Gastrocnemius medialis (tissue), 4 donors: ENCODE data around the gene PLCL1. TPM values are rescaled to one million over a fixed set of nuclear protein-coding genes. Genes with fewer than 3 reads are reported as not detected.

Experiments used
- ATAC-seq, 2 donors: fragments of 150-250 bp; one replicate each; pipeline ENCODE4 v1.9.1; 2016
- DNase-seq, 2 donors: peaks; one replicate each; pipeline ENCODE4 v3.0.0-alpha.2; 2019
- H3K27ac ChIP-seq, 4 donors: fragments of 200-600 bp; sonication (generic); 1 replicate in 1 of 4; 2 replicates in 3 of 4; pipeline ENCODE4 v1.5.1; 2016 to 2018; ENCODE audit warnings: mild to moderate bottlenecking in 2 of 4, moderate library complexity in 1 of 4
- H3K27me3 ChIP-seq, 3 donors: fragments of 200-600 bp; sonication (generic) in 2 of 3; 1 replicate in 1 of 3; 2 replicates in 2 of 3; pipeline versions ENCODE4 v1.5.1 to v1.6.0; 2016 to 2019; ENCODE audit warnings: mild to moderate bottlenecking in 1 of 3, moderate library complexity in 1 of 3
- H3K36me3 ChIP-seq, 2 donors: fragments of 200-600 bp; sonication (generic) in 1 of 2; one replicate each; pipeline ENCODE4 v1.5.1; 2017 to 2018
- H3K4me1 ChIP-seq, 2 donors: fragments of 200-600 bp; sonication (generic) in 1 of 2; one replicate each; pipeline ENCODE4 v1.5.1; 2016 to 2017; ENCODE audit warnings: mild to moderate bottlenecking in 2 of 2
- H3K4me3 ChIP-seq, 4 donors: fragments of 200-600 bp; sonication (generic) in 3 of 4; 1 replicate in 1 of 4; 2 replicates in 3 of 4; pipeline ENCODE4 v1.5.1; 2016 to 2019; ENCODE audit warnings: mild to moderate bottlenecking in 2 of 4
- H3K9me3 ChIP-seq, 3 donors: fragments of 200-600 bp; sonication (generic) in 2 of 3; 1 replicate in 1 of 3; 2 replicates in 2 of 3; pipeline ENCODE4 v1.5.1; 2016 to 2019
- POLR2A ChIP-seq, 2 donors: fragments of 450-650 bp; IDR thresholded peaks; one replicate each; pipeline ENCODE4 v1.6.1; 2017; ENCODE audit warnings: antibody characterized with exemption in 2 of 2, mild to moderate bottlenecking in 2 of 2, moderate library complexity in 2 of 2
- in situ Hi-C, 4 donors: fragments of 200-750 bp; cut with MboI; loops; one replicate each; pipeline versions ENCODE4 v1.15.0 to v1.8.0; 2017; ENCODE audit warnings: low sequenced_read_pairs in 4 of 4
- intact Hi-C: fragments of 100-400 bp; cut with DNase I; formaldehyde crosslinking; loops from one replicate; pipeline ENCODE4 v1.15.1; 2023; ENCODE audit warnings: low total_unique reads
- total RNA-seq, 4 donors: library from RNA; depleted of rRNA; stranded (reverse); fragments of >200 nt; gene quantifications; one replicate each; pipeline versions ENCODE4 v1.1.0 to v1.2.3, GENCODE V29; 2016
- TF ChIP-seq, protein P1 (sequence below), 5 experiments: fragments of 450-650 bp in 3 of 5; fragments of 200-600 bp in 2 of 5; sonication (generic) in 2 of 5; IDR thresholded peaks in 4 of 5; conservative IDR thresholded peaks in 1 of 5; 1 replicate in 4 of 5; 2 replicates in 1 of 5; pipeline ENCODE4 v1.5.1; 2016 to 2019; ENCODE audit warnings: antibody characterized with exemption in 5 of 5, mild to moderate bottlenecking in 3 of 5, moderate library complexity in 3 of 5

PLCL1 gene
- total RNA-seq, 4 donors from 2014 or later = 5.9 to 10.7 (median 9.8) TPM

GRCh38 chr2:198106621-198107385, 302.4 kb downstream of the PLCL1 start:
- Histone ChIP-seq H3K27ac (no peak overlapping the region), H3K4me1 (peaks cover 8 to 19% of the 10 kb centered on the region in 2 donors), H3K36me3 (peaks cover 0 to 6% of the 10 kb centered on the region in 2 donors), H3K9me3 (no peaks in the 10 kb centered on the region), H3K4me3 (no peak overlapping the region), H3K27me3 (no peaks in the 10 kb centered on the region)
- DNase-seq (no peak), ATAC-seq (peak in 1 of 2 donors; percentile 39)
- in situ Hi-C loops = no loop called here
- intact Hi-C loops = no loop called here
- TF ChIP-seq, protein P1, sequence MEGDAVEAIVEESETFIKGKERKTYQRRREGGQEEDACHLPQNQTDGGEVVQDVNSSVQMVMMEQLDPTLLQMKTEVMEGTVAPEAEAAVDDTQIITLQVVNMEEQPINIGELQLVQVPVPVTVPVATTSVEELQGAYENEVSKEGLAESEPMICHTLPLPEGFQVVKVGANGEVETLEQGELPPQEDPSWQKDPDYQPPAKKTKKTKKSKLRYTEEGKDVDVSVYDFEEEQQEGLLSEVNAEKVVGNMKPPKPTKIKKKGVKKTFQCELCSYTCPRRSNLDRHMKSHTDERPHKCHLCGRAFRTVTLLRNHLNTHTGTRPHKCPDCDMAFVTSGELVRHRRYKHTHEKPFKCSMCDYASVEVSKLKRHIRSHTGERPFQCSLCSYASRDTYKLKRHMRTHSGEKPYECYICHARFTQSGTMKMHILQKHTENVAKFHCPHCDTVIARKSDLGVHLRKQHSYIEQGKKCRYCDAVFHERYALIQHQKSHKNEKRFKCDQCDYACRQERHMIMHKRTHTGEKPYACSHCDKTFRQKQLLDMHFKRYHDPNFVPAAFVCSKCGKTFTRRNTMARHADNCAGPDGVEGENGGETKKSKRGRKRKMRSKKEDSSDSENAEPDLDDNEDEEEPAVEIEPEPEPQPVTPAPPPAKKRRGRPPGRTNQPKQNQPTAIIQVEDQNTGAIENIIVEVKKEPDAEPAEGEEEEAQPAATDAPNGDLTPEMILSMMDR (IDR thresholded peaks at IDR 0.05 in 4 of 5, conservative IDR thresholded peaks at IDR 0.05 in 1 of 5) = no peak
- no peak for TF ChIP-seq POLR2A (IDR thresholded peaks at IDR 0.05)

GRCh38 chr2:198113316-198113715, 308.9 kb downstream of the PLCL1 start:
- peaks cover 15 to 32% of the 10 kb centered on the region in 2 donors for H3K4me1 ChIP-seq
- ATAC-seq = peak in 1 of 2 donors; percentile 11
- H3K36me3 ChIP-seq = no peaks in the 10 kb centered on the region
- no peak overlapping the region for H3K27ac ChIP-seq
- no peaks in the 10 kb centered on the region for H3K9me3 ChIP-seq
- no peak for DNase-seq
- H3K4me3 ChIP-seq = no peak overlapping the region
- H3K27me3 ChIP-seq = no peaks in the 10 kb centered on the region
- intact Hi-C loops = no loop called here
- TF ChIP-seq, protein P1 (IDR thresholded peaks at IDR 0.05 in 4 of 5, conservative IDR thresholded peaks at IDR 0.05 in 1 of 5) = no peak
- no peak for TF ChIP-seq POLR2A (IDR thresholded peaks at IDR 0.05)
- in situ Hi-C loops = no loop called here

- intact Hi-C loops = no loop called here
- no peaks in the 10 kb centered on the region for H3K9me3 ChIP-seq
- TF ChIP-seq, protein P1 (IDR thresholded peaks at IDR 0.05 in 4 of 5, conservative IDR thresholded peaks at IDR 0.05 in 1 of 5) = no peak
- no peak for TF ChIP-seq POLR2A (IDR thresholded peaks at IDR 0.05)
- in situ Hi-C loops = no loop called here
- DNase-seq (no peak), ATAC-seq (no peak)
- peaks cover 15 to 32% of the 10 kb centered on the region in 2 donors for H3K4me1 ChIP-seq
- no peak overlapping the region for H3K27ac ChIP-seq
- H3K27me3 ChIP-seq = no peaks in the 10 kb centered on the region
- H3K4me3 ChIP-seq = no peak overlapping the region
- no peaks in the 10 kb centered on the region for H3K36me3 ChIP-seq
Measured at GRCh38 chr2:198114064-198114463, 309.7 kb downstream of the PLCL1 start.

- intact Hi-C loops = no loop called here
- no peak overlapping the region for H3K27ac ChIP-seq
- in situ Hi-C loops = no loop called here
Measured at GRCh38 chr2:198115201-198115600, 310.8 kb downstream of the PLCL1 start.

More at GRCh38 chr2:198115201-198115600, 310.8 kb downstream of the PLCL1 start:
- no peaks in the 10 kb centered on the region for H3K9me3 ChIP-seq
- no peak for DNase-seq
- no peaks in the 10 kb centered on the region for H3K36me3 ChIP-seq
- no peak for ATAC-seq
- TF ChIP-seq, protein P1 (IDR thresholded peaks at IDR 0.05 in 4 of 5, conservative IDR thresholded peaks at IDR 0.05 in 1 of 5) = no peak
- no peak for TF ChIP-seq POLR2A (IDR thresholded peaks at IDR 0.05)
- H3K4me3 ChIP-seq = no peak overlapping the region
- H3K27me3 ChIP-seq = no peaks in the 10 kb centered on the region
- peaks cover 15 to 32% of the 10 kb centered on the region in 2 donors for H3K4me1 ChIP-seq
